Karpas-422 (cell line): ENCODE data around the gene TMCC2. TPM values are rescaled to one million over a fixed set of nuclear protein-coding genes. Genes with fewer than 3 reads are reported as not detected.

Source experiments
- DNase-seq: peaks from one replicate; pipeline ENCODE4 v3.0.0-alpha.2; 2015
- H2AFZ ChIP-seq: fragments of 200-600 bp; sonication (generic); 2 replicates; pipeline ENCODE4 v1.6.1; 2014; ENCODE audit warnings: antibody characterized with exemption, low read length, mixed read lengths
- H3K27ac ChIP-seq: fragments of 200-600 bp; sonication (generic); 2 replicates; pipeline ENCODE4 v1.5.1; 2014; ENCODE audit warnings: mild to moderate bottlenecking, low read length, moderate library complexity
- H3K27me3 ChIP-seq: fragments of 200-600 bp; sonication (generic); 2 replicates; pipeline ENCODE4 v1.6.1; 2014; ENCODE audit warnings: low read length, mixed read lengths
- H3K36me3 ChIP-seq: fragments of 200-600 bp; sonication (generic); 2 replicates; pipeline ENCODE4 v1.6.1; 2014; ENCODE audit warnings: low read length, mixed read lengths; ENCODE audit not compliant: insufficient read depth
- H3K4me1 ChIP-seq: fragments of 200-600 bp; sonication (generic); 2 replicates; pipeline ENCODE4 v1.6.1; 2014; ENCODE audit warnings: mild to moderate bottlenecking, low read length, mixed read lengths
- H3K4me2 ChIP-seq: fragments of 200-600 bp; sonication (generic); 2 replicates; pipeline ENCODE4 v1.6.1; 2014; ENCODE audit warnings: low read length, low read depth, mild to moderate bottlenecking; ENCODE audit not compliant: poor library complexity, severe bottlenecking
- H3K4me3 ChIP-seq: fragments of 200-600 bp; sonication (generic); 2 replicates; pipeline ENCODE4 v1.5.1; 2014; ENCODE audit warnings: mild to moderate bottlenecking, antibody characterized with exemption, low read length, mixed read lengths
- H3K79me2 ChIP-seq: fragments of 200-600 bp; sonication (generic); 2 replicates; pipeline ENCODE4 v1.6.1; 2014; ENCODE audit warnings: mild to moderate bottlenecking, low read length, mixed read lengths
- H3K9ac ChIP-seq: fragments of 200-600 bp; sonication (generic); 2 replicates; pipeline ENCODE4 v1.6.0; 2014; ENCODE audit warnings: low read length
- H3K9me2 ChIP-seq: fragments of 200-600 bp; sonication (generic), shearing (Covaris generic); replicated peaks from 2 replicates; pipeline ENCODE4 v1.6.0; 2014; ENCODE audit warnings: mild to moderate bottlenecking, low read length, moderate library complexity; ENCODE audit not compliant: insufficient read depth
- H3K9me3 ChIP-seq: fragments of 300-700, 200-600 bp; sonication (generic); 2 replicates; pipeline ENCODE4 v1.6.1; 2014; ENCODE audit warnings: low read length, mixed read lengths
- H4K20me1 ChIP-seq: fragments of 200-600 bp; sonication (generic); 2 replicates; pipeline ENCODE4 v1.6.1; 2014; ENCODE audit warnings: mild to moderate bottlenecking, antibody characterized with exemption, low read length, low read depth; ENCODE audit not compliant: insufficient read depth
- total RNA-seq: library from RNA; depleted of rRNA; stranded (reverse); fragments of >200 nt; shearing (Covaris generic); gene quantifications from 2 replicates; pipeline ENCODE4 v1.2.3, GENCODE V29; 2014; ENCODE audit warnings: low replicate concordance

TMCC2 gene
- total RNA-seq, 1 experiment from 2014 or later = 0.89 TPM

DNA sequence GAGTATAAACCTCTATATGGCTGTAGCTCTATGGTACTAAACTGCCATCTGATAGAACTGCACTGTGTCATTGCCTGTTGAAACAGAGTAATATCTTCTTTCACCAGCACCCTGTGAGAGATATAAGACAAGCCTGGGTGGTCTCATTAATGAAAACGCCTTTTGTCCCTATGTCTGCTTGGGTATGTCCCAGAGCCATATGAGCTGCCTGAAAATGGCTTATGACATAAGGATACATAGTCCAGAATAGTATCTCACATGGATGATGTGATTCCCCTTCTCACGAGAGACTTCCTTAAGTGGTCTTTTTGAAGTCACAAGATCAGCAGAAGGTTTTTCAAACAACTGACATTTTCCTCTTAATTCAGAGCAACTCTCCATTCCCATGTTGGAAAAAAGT, 7.3 kb upstream of the TMCC2 start:
- no peak for DNase-seq

DNA sequence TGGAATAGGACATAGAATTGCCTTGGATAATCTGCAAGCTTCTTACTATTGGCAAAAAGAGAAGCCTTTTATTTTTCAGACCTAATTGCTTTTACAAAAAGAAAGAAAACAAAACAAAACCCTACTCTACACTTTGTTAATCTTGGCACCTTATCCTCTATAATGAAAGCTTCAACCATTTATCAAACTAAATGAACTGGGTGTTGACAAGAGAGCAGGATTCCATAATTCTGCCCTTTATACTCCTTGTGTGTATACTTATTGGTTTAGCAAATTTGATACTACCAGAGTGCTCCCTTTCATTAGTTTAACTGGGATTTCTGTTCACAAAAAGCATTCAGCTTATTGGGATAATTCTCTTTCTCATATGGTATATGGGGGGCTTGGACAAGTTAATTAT, 3.0 kb upstream of the TMCC2 start:
- Histone ChIP-seq H2AFZ (no peak overlapping the region), H4K20me1 (no peaks in the 10 kb centered on the region), H3K9me3 (no peaks in the 10 kb centered on the region), H3K4me2 (no peak overlapping the region), H3K79me2 (no peaks in the 10 kb centered on the region), H3K27ac (no peak overlapping the region), H3K4me3 (no peak overlapping the region), H3K27me3 (no peaks in the 10 kb centered on the region), H3K36me3 (no peaks in the 10 kb centered on the region), H3K4me1 (peaks cover 29% of the 10 kb centered on the region), H3K9me2 (no peaks in the 10 kb centered on the region), H3K9ac (no peak overlapping the region)
- DNase-seq = no peak

More for the DNA sequence above, 7.3 kb upstream of the TMCC2 start:
- Histone ChIP-seq H3K36me3 (no peaks in the 10 kb centered on the region), H3K9me2 (no peaks in the 10 kb centered on the region), H2AFZ (no peak overlapping the region), H3K9me3 (no peaks in the 10 kb centered on the region), H3K9ac (no peak overlapping the region), H3K27me3 (no peaks in the 10 kb centered on the region), H3K79me2 (no peaks in the 10 kb centered on the region), H3K4me1 (no peaks in the 10 kb centered on the region), H3K4me3 (no peak overlapping the region), H3K27ac (no peak overlapping the region), H3K4me2 (no peak overlapping the region), H4K20me1 (no peaks in the 10 kb centered on the region)

DNA sequence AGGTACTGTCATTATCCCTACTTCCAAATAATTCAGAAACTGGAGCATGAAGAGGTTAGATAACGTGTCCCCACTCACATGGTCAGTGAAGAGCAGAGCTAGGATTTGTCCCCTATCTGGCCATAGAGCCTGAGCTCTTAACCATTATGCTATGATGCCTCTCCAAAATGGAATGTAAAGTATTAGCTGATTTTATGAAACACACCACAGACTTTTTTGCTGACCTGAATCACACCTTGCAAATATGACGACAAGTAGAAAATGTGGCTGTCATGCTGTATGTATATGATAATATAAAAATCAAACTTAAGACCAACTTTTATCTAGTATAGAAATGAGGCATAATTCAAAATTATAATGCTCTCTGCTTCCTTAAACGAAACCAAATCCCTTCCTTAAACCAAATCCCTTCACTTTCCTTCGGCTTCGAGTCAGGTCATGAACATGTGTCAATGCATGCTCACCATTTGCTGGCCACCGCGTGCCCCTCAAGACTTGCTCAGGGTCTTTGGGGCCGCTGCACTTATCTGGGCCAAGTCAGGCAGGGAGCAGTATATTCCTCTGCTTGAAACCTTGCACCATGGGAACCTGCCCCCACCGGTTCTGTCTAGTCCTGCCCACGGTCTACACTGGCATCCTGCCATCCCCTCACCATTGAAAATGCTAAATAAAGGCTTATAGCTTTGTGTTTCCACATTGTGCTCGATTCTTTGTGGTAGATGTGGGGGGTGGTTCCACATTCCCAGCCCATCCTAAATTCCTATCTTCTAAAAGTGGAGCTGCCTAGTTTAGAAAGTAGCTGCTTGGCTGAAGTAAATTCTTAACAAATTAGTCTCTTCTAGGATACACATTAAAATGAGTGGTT, 1.6 kb upstream of the TMCC2 start:
- Histone ChIP-seq H3K36me3 (no peaks in the 10 kb centered on the region), H3K9me3 (no peaks in the 10 kb centered on the region), H3K4me2 (peak overlapping the region; percentile 98), H3K27ac (no peak overlapping the region), H3K79me2 (no peaks in the 10 kb centered on the region), H3K4me1 (peaks cover 30% of the 10 kb centered on the region), H3K9me2 (no peaks in the 10 kb centered on the region), H2AFZ (no peak overlapping the region), H3K27me3 (no peaks in the 10 kb centered on the region), H4K20me1 (no peaks in the 10 kb centered on the region), H3K4me3 (peak overlapping the region; percentile 74; the same call in 1 of the 2 replicates), H3K9ac (no peak overlapping the region)
- no peak for DNase-seq

DNA sequence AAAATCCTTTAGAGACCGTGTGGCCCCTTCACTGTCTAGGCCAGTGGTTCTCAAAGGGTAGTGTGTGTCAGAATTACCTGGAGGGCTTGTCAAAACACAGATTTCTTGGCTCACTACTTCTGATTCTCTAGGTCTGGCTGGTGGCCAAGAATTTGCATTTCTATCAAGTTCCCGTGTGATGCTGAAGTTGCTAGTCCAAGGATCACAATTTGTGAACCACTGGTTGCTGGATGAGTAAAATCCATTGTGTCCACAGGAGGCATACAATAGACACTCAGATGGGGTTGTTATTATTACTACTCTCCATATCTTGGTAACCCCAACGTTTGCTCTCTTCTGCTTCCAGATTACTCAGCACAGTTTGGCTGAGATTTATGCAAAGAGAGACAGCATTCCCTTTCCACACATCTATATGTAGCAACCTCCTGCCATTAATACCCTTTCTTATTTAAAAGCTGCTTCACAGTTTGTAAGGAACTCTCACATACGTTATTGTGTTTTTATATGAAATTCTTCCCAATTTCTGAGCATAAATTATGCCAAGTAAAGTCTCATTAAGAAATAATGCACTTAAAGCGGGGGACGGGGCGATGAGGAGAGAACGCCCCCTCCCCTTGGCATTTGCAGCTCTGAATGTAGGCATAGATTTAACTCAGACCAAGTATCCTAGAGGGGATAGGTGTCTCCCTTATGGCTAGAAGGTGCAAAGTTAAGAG, 720 bp upstream of the TMCC2 start:
- H3K4me1 ChIP-seq = peaks cover 30% of the 10 kb centered on the region
- peak overlapping the region; percentile 86 for H2AFZ ChIP-seq
- no peaks in the 10 kb centered on the region for H3K36me3 ChIP-seq
- no peaks in the 10 kb centered on the region for H3K27me3 ChIP-seq
- H3K9ac ChIP-seq = peak overlapping the region; percentile 69
- H3K9me3 ChIP-seq = no peaks in the 10 kb centered on the region
- H3K4me3 ChIP-seq = peak overlapping the region; percentile 74
- H3K79me2 ChIP-seq = no peaks in the 10 kb centered on the region
- no peaks in the 10 kb centered on the region for H3K9me2 ChIP-seq
- DNase-seq = peak; percentile 78
- no peaks in the 10 kb centered on the region for H4K20me1 ChIP-seq
- no peak overlapping the region for H3K27ac ChIP-seq
- peak overlapping the region; percentile 98 for H3K4me2 ChIP-seq

DNA sequence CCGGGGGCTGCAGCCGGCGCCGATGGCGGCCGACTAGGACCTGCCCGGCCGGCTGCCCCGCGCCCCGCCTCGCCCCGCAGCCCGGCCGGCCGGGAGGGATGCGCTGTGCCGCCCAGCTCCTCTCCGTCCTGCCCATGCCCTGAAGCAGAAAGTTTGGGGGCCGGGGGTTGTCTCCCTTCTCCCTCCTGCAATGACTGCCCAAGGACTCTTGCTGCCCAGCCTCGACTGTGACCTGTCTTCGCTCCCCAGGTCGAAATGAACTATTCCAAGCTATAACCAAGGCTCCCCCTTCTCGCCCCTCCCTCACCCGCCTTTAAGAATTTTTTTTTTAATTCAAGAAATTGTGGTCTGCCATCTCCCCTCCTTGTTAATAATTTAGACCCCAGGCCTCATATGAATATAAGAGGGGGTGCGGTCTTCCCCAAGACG, 361 bp downstream of the TMCC2 start:
- no peaks in the 10 kb centered on the region for H4K20me1 ChIP-seq
- H2AFZ ChIP-seq = peak overlapping the region; percentile 34; the same call in 1 of the 2 replicates
- H3K9me2 ChIP-seq = no peaks in the 10 kb centered on the region
- peak overlapping the region; percentile 66 for H3K4me3 ChIP-seq
- peaks cover 30% of the 10 kb centered on the region for H3K4me1 ChIP-seq
- H3K27ac ChIP-seq = no peak overlapping the region
- H3K4me2 ChIP-seq = peak overlapping the region; percentile 93
- no peaks in the 10 kb centered on the region for H3K27me3 ChIP-seq
- no peaks in the 10 kb centered on the region for H3K79me2 ChIP-seq
- no peaks in the 10 kb centered on the region for H3K36me3 ChIP-seq
- peak overlapping the region; percentile 70 for H3K9ac ChIP-seq
- DNase-seq = peak; percentile 47
- H3K9me3 ChIP-seq = no peaks in the 10 kb centered on the region

DNA sequence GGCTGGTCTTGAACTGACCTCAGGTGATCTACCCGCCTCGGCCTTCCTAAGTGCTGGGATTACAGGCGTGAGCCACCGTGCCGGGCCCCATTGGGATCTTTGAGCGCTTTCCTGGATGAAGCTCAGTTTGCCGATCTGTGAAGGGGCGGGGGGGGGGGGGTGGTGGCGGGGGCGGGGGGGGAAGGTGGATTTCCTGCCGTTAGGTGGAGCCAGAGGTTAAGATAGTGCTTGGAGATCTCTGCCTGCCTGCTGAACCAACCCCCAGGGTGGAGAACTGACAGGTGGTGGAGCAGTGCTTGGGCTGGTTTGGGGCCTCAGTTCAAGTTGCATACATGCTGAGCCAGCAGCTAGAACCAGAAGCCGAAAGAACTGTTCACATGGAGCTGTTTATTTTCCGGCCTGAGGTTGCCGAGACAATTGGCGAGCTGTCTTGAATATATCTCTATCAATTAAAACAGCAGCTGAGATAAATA, 1.7 kb downstream of the TMCC2 start:
- peak overlapping the region; percentile 66; the same call in 1 of the 2 replicates for H3K4me3 ChIP-seq
- DNase-seq = peak; percentile 84
- no peak overlapping the region for H3K27ac ChIP-seq

DNA sequence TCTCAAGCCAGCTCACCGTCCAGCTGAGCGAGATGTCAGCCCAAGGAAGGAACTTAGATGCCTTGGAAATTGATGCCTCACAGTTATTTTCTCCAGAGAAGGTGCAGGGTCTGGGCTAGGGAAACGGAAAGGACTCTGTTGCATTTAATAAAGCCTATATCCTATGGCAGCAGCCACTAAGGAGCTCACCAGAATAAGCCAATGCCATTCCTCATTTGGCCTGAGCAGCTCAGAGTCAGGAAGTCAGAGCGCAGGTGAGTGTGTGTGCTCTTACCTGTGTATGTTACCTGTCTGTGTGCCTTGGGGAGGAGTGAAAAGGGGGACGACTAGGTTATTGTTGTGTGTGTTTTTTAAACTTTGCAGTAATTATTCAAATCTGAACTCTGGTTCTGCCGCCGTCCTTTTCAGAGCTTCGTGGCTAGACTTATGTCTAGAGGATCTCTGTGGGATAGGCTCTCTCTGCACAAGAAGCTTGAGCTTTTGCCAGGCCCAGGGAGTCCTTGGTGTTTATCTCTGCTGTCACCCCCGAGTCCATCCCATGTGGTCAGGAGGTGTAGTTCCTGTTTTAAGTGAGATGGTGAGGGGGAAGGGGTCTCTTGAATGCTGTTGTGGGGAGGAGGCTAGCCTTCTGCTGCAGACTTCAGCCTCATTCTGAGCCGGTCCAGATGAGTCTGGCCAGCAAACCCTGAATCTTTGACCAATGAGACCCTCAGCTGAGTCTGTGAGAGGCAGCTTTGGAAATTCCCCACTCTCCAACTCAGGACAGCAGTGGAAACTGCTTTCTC, 2.4 kb downstream of the TMCC2 start:
- no peaks in the 10 kb centered on the region for H3K27me3 ChIP-seq
- no peak overlapping the region for H3K4me2 ChIP-seq
- DNase-seq = no peak
- no peak overlapping the region for H3K9ac ChIP-seq
- H3K36me3 ChIP-seq = no peaks in the 10 kb centered on the region
- H3K9me3 ChIP-seq = no peaks in the 10 kb centered on the region
- H3K79me2 ChIP-seq = no peaks in the 10 kb centered on the region
- no peak overlapping the region for H2AFZ ChIP-seq
- H4K20me1 ChIP-seq = no peaks in the 10 kb centered on the region
- H3K4me1 ChIP-seq = peaks cover 30% of the 10 kb centered on the region
- H3K27ac ChIP-seq = no peak overlapping the region
- H3K4me3 ChIP-seq = no peak overlapping the region
- no peaks in the 10 kb centered on the region for H3K9me2 ChIP-seq

More for the DNA sequence above, 1.7 kb downstream of the TMCC2 start:
- no peaks in the 10 kb centered on the region for H3K27me3 ChIP-seq
- H2AFZ ChIP-seq = no peak overlapping the region
- no peaks in the 10 kb centered on the region for H3K79me2 ChIP-seq
- no peaks in the 10 kb centered on the region for H4K20me1 ChIP-seq
- no peaks in the 10 kb centered on the region for H3K36me3 ChIP-seq
- peaks cover 30% of the 10 kb centered on the region for H3K4me1 ChIP-seq
- peak overlapping the region; percentile 93 for H3K4me2 ChIP-seq
- H3K9me3 ChIP-seq = no peaks in the 10 kb centered on the region
- no peaks in the 10 kb centered on the region for H3K9me2 ChIP-seq
- no peak overlapping the region for H3K9ac ChIP-seq
